ENCODE data around the gene STXBP6. TPM values are rescaled to one million over a fixed set of nuclear protein-coding genes. Genes with fewer than 3 reads are reported as not detected.

The STXBP6 gene
- total RNA-seq, 1 experiment from 2014 or later = 12.6 TPM

- DNase-seq (ENCODE audit: low spot score) = no peak
Observed at GRCh38 chr14:25015761-25016160, 34.2 kb downstream of the STXBP6 start.

- no peak for DNase-seq (ENCODE audit: low spot score)
Observed at GRCh38 chr14:25014440-25014839, 35.5 kb downstream of the STXBP6 start.

GRCh38 chr14:25011095-25011494, 38.9 kb downstream of the STXBP6 start:
- no peak for DNase-seq (ENCODE audit: low spot score)

- no peak for DNase-seq (ENCODE audit: low spot score)
Observed at GRCh38 chr14:25010471-25010870, 39.5 kb downstream of the STXBP6 start.

- no peak for DNase-seq (ENCODE audit: low spot score)
Observed at GRCh38 chr14:25009891-25010290, 40.1 kb downstream of the STXBP6 start.

GRCh38 chr14:25007832-25008231, 42.1 kb downstream of the STXBP6 start:
- DNase-seq (ENCODE audit: low spot score) = no peak

- DNase-seq (ENCODE audit: low spot score) = peak; percentile 64
Observed at GRCh38 chr14:25006961-25007795, 42.8 kb downstream of the STXBP6 start.

- no peak for DNase-seq (ENCODE audit: low spot score)
Observed at GRCh38 chr14:25006031-25006430, 43.9 kb downstream of the STXBP6 start.

- DNase-seq (ENCODE audit: low spot score) = no peak
Observed at GRCh38 chr14:25004389-25004809, 45.5 kb downstream of the STXBP6 start.

GRCh38 chr14:25003537-25003936, 46.4 kb downstream of the STXBP6 start:
- DNase-seq (ENCODE audit: low spot score) = no peak

- no peak for DNase-seq (ENCODE audit: low spot score)
Observed at GRCh38 chr14:25001601-25002000, 48.3 kb downstream of the STXBP6 start.

GRCh38 chr14:25001156-25001555, 48.8 kb downstream of the STXBP6 start:
- no peak for DNase-seq (ENCODE audit: low spot score)

- DNase-seq (ENCODE audit: low spot score) = no peak
Observed at GRCh38 chr14:24999157-24999556, 50.8 kb downstream of the STXBP6 start.

GRCh38 chr14:24996930-24997725, 52.8 kb downstream of the STXBP6 start:
- DNase-seq (ENCODE audit: low spot score) = no peak

GRCh38 chr14:24995016-24995415, 54.9 kb downstream of the STXBP6 start:
- no peak for DNase-seq (ENCODE audit: low spot score)

GRCh38 chr14:24993631-24994030, 56.3 kb downstream of the STXBP6 start:
- no peak for DNase-seq (ENCODE audit: low spot score)

GRCh38 chr14:24992624-24993360, 57.2 kb downstream of the STXBP6 start:
- no peak for DNase-seq (ENCODE audit: low spot score)

- DNase-seq (ENCODE audit: low spot score) = no peak
Observed at GRCh38 chr14:24991821-24992220, 58.1 kb downstream of the STXBP6 start.

GRCh38 chr14:24991288-24991687, 58.7 kb downstream of the STXBP6 start:
- no peak for DNase-seq (ENCODE audit: low spot score)

GRCh38 chr14:24990773-24991172, 59.2 kb downstream of the STXBP6 start:
- DNase-seq (ENCODE audit: low spot score) = no peak

GRCh38 chr14:24990050-24990449, 59.9 kb downstream of the STXBP6 start:
- DNase-seq (ENCODE audit: low spot score) = no peak

GRCh38 chr14:24988760-24989159, 61.2 kb downstream of the STXBP6 start:
- no peak for DNase-seq (ENCODE audit: low spot score)
